Posterior vena cava (tissue), 2 donors: ENCODE results near the gene NEGR1. TPM values are rescaled to one million over a fixed set of nuclear protein-coding genes. Genes with fewer than 3 reads are reported as not detected.

Experiments
- DNase-seq: peaks from one replicate; pipeline ENCODE4 v3.0.0-alpha.2; 2020; ENCODE audit warnings: low spot score
- intact Hi-C, 2 donors: fragments of 100-400 bp; cut with DNase I; formaldehyde crosslinking; loops; one replicate each; pipeline versions ENCODE4 v1.14.1 to v1.14.2; 2022 to 2023
- total RNA-seq, 2 donors: library from RNA; stranded (reverse); fragmentation: NEBNext Ultra II Directional; extraction: Animal tissue kit (Norgen Biotek cat#: 25700); gene quantifications; one replicate each; pipeline ENCODE4 v1.2.1, GENCODE V29; 2021
- donor health status: DM: yes; HTN: yes; CAD: no.
- donor health status: DM: yes; HTN: yes; CAD: no.

The NEGR1 gene
- total RNA-seq, 2 donors from 2014 or later = 25.7 to 27.9 TPM

DNA sequence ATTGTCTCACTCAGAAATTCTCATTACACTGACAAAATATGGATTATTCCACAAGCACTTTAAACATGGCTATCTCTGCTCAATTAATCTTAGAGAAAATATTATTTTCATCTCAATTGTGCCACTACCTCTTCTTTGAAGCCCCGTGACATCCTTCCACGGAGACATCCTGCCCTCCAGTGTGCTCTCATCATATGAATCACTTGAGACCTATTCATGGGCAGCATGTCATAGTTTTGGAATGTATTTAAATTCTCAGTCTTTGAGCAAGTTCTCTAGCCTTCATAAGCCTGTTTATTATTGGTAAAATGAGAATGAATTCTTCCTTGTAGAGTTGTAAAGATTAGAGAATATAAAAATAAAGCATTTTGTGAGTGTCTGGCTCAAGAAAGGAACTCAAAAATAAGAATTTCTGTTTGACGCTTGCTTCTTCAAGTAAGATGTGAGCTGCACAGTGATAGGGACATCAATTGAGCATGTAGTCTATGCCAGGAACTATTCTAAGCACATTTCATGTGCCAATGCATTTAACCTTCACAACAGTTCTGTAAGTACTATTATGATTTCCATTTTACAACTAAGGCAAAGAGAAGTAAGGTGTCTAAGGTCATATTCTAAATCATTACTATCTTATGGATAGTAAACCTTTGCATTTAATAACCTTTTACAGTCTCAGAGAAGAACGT lies 644.1 kb downstream of the NEGR1 start:
- intact Hi-C loops = no loop called here
- DNase-seq = no peak

- DNase-seq = no peak
- intact Hi-C loops = no loop called here
Observed at GRCh38 chr1:71635568-71635967, 646.8 kb downstream of the NEGR1 start.

DNA sequence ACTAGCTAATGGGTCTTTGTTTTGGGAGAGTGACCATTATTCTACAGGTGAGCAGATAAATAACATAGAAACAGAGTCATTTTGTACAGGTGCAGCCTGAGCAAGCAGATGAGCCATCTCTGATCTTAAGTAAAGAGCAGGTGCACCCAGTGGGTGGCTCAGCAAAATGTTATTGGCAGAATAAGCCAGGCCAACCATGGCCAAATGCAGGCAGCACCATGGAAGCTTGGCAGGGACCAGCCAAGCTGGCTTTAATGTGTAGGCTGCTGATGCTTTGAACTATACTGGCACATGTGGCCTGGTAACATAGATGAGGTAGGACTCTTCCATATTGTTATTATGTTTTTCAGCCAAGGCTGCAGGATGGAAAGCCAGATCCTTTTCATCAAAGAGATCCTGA lies 648.2 kb downstream of the NEGR1 start:
- intact Hi-C loops = no loop called here
- DNase-seq = no peak

DNA sequence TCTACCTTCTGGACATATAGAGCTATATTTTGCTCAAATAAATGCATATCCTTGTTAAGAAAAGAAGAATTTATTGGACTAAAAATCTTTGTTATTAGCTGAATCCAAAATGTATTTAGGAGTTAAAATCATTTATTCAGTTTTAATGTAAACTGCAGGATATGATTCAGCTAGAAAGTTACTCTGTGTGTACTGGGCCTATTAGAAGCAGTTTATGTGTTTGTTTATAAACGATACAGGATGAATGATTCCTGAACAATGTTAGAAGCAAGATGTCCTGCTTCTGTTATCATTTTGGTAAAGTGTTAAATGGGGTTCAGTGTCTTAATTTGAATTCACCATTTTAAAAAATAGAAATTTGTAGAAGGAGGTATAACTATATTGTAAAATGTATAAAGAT lies 652.3 kb downstream of the NEGR1 start:
- intact Hi-C loops = no loop called here
- DNase-seq = no peak

GRCh38 chr1:71625004-71625403 lies 657.3 kb downstream of the NEGR1 start:
- DNase-seq = no peak
- intact Hi-C loops = no loop called here

DNA sequence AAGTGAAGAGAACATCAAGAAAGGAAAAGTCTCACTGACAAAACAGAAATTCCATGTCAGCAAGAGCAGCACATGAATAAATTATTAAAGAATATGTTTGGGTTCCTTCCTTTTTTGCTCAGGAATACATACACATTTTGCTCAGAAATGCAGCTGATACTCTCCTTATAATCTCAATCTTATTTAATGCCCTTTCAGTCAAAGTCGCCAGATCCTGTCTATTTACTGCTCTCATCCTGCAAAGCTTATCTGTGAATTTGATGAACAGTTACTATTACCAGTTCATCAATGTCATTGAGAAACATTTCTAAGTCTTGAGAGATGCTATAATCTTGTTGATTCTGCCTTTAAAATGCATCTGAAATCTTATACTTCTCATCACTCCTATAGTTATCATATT lies 658.5 kb downstream of the NEGR1 start:
- no peak for DNase-seq
- intact Hi-C loops = no loop called here

GRCh38 chr1:71621785-71622184 lies 660.6 kb downstream of the NEGR1 start:
- no peak for DNase-seq
- intact Hi-C loops = no loop called here

DNA sequence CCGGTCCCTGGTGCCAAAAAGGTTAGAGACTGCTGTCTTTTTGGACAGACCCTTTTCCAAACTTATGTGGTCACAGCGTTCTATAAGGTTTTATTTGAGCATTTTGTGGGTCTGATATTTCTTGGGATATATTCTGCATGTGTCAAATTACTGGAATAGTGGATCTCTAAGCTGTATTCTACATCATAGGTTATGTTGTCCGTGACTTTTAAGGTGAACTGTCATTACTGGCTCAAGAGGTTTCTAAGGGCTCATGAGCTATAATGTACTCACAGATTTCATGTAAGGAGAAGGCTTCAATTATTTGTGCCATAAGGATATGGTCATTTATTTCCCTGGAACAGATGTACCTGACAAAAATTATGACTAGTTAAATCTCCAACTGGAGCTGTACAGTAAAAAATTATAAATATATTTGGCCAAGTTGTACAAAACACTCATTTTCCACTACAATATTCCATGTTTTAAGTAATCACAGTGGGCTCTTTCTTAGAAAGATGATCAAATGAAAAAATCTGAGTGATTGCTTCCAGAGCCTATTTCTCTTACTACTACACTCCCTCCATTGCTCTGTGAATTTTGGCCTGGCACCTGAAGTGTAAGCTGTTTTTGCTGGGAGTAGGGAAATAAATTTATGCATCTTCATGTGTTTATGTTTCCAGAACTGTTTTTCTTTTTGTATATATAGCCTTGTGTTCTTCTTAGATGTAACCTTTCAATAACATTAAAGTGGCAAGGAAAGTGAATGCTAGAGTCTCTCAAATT lies 663.4 kb downstream of the NEGR1 start:
- no peak for DNase-seq
- intact Hi-C loops = no loop called here

- DNase-seq = no peak
- intact Hi-C loops = no loop called here
Observed at GRCh38 chr1:71618191-71618590, 664.1 kb downstream of the NEGR1 start.

DNA sequence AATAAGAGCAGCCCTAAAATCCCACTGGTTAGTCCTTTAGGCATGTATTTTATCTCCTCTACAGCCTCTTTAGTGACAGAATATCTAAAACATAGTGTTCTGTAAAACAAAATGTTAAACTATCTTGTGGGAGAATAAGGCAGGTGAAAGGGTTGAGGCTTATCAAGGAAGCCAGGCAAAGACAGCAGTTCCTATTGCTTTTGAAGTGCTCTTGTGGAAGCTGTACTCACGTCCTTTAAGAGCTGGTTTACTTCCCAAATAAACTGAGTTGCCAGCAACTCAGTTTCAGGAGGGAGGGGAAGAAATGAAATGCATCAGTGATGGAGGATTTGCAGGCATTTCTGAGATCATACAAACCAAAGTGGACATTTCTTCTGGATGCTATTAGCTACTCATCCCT lies 671.9 kb downstream of the NEGR1 start:
- intact Hi-C loops = no loop called here
- no peak for DNase-seq

GRCh38 chr1:71603044-71603776 lies 679.1 kb downstream of the NEGR1 start:
- intact Hi-C loops = no loop called here
- DNase-seq = no peak

DNA sequence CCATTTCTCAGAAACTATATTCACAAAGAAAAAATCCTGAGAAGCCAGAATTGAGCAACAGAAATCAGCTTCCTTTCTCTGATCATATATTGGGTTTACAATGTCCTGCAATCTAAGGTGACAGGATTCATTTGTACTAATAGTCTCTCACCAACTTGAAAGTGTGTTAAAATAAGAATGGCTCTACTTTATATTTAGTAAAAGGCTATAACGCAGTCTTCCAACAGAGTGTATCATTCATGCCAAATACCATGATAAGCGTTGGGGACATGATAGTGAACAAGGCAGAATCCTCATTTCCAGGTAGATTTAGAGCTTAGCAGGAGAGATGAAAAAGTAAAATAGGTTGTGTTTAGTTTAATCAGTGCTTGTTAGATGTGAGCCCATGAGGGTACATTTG lies 682.3 kb downstream of the NEGR1 start:
- intact Hi-C loops = no loop called here

GRCh38 chr1:71599306-71599705 lies 683.0 kb downstream of the NEGR1 start:
- DNase-seq = no peak
- intact Hi-C loops = no loop called here

More for the DNA sequence above, 682.3 kb downstream of the NEGR1 start:
- no peak for DNase-seq

- intact Hi-C loops = no loop called here
- no peak for DNase-seq
Observed at GRCh38 chr1:71593523-71593922, 688.8 kb downstream of the NEGR1 start.

DNA sequence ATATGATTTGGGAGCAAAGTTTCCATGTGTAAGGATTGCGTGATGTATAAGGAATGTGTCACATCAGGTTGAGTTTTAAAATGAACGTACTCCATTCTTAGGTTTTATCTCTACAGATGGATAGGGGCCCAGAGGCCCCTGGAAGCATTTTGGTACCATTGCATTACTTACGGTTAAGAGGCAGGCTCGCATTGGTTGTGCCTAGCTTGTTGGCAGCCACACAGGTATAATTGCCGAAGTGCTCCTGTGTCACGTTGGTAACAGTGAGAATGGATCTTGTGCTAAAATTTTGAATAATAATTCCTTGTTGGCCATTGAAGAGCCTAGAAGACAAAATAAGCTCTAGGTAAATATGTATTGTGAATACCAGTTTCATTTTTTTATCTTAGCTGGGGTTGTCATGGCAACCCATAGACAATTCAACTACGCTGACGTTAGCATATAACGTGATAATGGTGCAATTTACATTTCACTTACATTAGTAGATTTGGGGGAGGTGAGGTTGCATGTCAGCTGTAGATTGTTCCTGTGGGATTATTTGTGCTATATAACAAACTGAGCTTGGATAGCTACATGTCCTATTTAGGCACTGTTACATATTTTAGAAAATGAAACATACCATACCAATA lies 689.6 kb downstream of the NEGR1 start:
- no peak for DNase-seq
- intact Hi-C loops = no loop called here

DNA sequence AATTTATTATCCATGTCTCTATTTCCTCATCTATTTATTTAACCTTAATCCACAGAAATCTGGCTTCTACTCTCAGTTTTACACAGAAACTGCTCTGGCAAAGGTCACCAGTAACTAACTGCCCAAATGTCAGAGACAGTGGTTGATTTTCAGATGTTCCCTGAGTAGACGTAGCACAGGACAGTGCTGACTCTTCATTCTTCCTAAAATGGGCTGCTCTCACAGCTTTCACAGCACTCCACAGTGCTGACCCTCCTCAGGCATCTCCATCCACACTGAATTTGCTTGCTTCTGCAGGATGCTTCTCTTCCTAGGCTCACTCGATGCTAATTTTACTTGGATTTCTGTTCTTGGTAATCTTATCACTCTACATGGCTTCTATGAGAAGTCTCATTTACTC lies 693.3 kb downstream of the NEGR1 start:
- intact Hi-C loops = no loop called here
- DNase-seq = no peak

GRCh38 chr1:71587961-71588360 lies 694.4 kb downstream of the NEGR1 start:
- no peak for DNase-seq
- intact Hi-C loops = no loop called here

- intact Hi-C loops = no loop called here
- no peak for DNase-seq
Observed at GRCh38 chr1:71586030-71586429, 696.3 kb downstream of the NEGR1 start.

DNA sequence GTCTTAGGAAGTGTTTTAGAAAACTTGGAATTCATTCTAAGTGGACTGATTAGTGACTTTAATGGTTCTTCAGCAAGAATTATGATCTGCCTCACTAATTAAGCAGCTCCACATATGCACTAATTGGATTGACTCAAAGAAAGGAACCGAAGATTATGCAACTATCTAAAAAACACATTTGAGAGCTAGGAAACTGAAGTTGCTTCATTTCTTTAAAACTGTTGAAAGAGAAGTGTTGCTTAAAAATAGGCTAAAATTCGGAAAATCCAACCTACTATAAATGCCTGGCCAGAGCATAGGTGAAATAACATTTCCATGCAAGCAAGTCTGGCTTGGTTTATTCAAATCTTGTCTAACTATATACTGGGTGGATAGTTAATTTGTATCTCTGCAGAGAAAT lies 698.6 kb downstream of the NEGR1 start:
- no peak for DNase-seq
- intact Hi-C loops = no loop called here

DNA sequence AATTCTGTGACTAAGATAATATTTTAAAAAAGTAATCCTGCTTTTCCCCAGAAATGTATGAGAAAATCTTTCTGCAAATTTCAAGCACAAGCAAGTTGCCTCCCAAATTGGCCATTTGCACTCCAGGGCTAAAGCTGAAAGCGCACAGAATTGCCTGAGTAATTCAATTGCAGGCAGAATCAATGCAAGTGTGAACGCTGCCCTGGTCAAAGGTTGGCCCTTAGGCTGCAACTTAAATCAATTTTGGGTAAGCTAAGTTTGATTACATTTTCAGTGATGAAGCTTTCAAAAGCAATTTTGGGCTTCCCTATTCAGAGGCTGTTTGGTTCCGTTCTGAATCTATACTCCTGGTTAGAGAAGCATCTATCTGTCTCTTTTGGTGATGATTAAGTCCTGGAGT lies 699.7 kb downstream of the NEGR1 start:
- intact Hi-C loops = no loop called here
- DNase-seq = no peak
